ENCODE results near the gene SIRT6.
A peak's percentile ranks its signal among the peaks of the same experiment; 100 is the strongest.
"Not testable (repeated sequence)": the region's sequence is repeated elsewhere in the genome, so short reads cannot be mapped to it uniquely, and the experiment has no call there.

SIRT6 gene

DNA sequence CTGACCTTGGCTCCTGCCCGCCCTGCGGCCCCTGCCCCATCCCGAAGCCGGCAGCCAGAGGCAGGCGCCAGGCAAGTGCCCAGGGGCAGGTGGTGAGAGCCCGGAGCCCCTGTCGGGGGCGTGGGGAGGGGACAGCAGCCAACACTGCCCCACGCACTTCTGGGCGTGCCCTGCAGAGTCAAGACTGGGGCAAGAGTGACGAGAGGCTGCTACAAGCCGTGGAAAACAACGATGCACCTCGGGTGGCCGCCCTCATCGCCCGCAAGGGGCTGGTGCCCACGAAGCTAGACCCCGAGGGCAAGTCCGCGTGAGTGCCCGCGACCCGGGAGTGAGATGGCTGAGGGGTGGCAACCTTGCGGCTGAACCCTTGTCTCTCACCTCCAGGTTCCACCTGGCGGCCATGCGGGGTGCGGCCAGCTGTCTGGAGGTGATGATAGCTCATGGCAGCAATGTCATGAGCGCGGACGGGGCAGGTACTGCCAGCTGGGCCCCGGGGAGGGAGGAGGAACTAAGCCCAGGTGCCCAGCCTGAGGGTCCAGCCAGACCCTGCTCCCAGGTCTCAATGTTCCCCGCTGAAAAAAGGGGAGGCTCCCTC, 17.4 kb upstream of the SIRT6 start:
- DNase-seq (ENCODE audit: low read depth in 2 of 2), result no peak

DNA sequence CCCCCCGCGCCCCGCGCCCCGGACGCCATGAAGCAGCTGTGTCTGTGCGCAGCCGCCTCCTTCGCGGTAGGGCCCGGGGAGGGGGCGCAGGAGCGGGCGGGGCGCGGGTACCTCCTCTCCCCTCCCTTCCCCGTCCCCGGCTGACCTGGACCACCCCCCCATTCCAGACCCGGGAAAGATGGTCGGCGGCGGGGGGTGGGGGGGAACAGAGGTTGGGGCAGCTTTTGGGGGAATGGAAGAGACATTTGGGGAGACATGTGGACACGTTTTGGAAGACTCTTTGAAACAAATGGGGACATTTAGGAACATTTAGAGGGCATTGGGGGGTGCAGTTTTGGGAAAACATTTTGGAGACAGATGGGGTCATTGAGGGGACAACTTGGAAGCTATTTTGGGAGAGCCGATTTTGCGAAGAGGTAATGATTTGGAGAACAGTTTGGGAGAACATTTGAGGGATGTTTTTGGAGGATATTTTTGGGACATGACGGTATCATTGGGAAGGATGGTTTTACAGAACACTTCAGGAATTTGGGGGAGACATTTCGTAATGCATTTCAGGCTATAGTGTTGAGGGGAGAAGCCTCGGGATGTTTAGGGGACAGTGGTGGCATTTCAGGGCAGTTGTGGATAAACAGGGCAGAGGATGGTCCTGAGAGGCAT, 16.2 kb upstream of the SIRT6 start:
- DNase-seq (ENCODE audit: low read depth in 2 of 2), result no peak

DNA sequence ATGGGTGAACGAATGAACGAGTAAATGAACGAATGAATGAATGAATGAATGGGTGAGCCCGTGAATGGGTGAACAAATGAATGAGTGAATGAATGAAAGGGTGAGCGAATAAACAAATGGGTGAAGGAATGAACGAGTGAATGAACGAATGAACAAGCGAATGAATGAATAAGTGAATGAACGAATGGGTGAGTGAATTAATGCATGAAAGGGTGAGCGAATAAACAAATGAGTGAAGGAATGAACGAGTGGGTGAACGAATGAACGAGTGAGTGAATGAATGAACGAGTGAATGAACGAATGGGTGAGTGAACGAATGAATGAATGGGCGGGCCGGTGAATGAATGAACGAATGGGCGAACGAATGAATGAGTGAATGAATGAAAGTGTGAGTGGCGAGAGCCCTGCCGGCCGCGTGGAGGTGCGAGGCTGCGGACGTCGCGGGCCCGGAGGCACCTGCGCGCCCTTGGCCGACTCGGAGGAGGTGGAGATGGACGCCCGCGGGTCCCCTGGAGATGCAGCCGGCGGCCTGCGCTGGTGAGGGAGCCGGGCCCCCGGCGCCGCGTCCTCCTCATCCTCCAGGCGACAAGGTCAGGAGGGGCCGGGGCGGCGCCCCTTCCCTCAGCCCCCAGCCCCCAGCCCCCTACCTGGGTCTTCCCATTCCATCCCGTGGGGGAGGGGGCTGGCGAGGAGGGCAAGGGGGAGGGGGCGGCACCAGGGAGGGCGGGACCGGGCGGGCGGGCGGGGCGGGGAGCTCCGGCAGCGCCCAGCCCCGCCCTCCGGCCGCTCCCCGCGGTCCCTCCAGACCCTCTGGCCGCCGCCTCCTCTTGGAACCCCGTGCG, 15.5 kb upstream of the SIRT6 start:
- DNase-seq (ENCODE audit: low read depth in 2 of 2), result no peak

DNA sequence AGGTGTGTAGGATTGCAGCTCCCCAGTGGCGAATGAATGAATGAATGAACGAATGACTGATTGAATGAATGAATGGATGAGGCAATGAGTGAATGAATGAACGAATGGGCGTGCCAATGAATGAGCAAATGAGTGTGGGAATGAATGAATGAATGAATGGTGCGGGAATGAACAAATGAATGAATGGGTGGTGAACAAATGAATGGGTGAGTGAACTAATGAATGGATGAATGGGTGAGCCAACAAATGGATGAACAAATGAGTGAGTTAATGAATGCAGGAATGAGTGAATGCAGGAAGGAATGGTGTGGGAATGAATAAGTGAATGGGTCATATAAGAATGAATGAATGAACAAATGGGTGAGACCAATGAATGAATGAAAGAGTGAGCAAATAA, 14.9 kb upstream of the SIRT6 start:
- DNase-seq (ENCODE audit: low read depth in 2 of 2), result no peak

DNA sequence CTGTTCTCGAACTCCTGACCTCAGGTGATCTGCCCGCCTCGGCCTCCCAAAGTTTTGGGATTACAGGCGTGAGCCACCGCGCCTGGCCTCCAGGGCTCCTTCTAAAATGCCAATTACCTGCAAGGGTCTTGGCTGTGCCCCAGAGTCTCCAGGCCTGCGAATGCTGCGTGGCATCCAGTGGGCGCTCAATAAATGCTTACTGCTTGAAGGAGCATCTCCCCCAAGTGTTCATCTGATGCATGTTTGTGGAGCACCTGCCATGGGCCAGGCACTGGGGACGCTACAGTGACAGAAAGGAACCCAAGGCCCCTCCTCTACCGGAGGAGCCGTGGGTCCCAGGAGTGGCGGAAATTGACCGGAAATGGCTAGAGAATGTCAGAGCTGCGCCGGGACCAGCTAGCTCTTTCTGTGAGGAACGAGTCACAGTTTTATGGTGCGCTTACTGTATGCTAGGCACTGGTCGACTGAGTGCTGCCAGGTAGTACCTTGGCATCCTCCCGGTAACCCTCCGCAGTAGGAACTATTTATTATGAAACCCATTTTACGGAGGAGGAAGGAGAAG, 14.3 kb upstream of the SIRT6 start:
- DNase-seq (ENCODE audit: low read depth in 2 of 2), result no peak

DNA sequence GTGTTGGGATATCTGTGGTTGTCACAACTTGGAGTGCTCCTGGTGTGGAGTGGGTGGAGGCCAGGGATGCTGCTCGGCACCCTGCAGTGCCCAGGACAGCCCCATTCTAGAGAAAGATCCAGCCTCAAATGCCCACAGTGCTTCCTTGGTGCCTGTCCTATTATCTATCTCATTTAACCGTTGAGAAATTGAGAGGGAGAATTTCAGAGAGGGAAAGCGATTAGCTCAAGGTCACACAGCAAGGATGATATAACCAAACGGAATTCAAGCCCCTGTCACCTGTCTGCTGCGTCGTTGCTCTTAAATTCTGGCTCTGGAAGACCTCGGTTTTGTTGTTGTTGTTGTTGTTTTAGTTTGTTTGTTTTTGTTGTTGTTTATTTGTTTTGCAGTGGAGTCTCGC, 13.6 kb upstream of the SIRT6 start:
- DNase-seq (ENCODE audit: low read depth in 2 of 2), result no peak

DNA sequence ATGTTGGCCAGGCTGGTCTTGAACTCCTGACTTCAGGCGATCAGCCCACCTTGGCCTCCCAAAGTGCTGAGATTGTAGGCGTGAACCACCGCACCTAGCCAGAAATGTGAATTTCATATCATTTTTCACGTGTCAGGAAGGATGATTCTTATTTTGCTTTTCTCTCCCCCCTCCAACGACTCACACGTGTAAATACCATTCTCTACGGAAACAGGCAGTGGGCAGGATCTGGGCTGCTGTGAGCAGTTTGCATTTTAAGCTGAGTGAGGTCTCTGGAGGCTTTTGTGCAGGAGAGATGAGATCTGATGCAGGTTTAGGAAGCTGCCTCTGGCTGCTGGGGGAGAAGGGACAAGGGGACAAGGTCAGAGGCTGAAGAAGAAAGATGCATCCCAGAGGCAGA, 12.0 kb upstream of the SIRT6 start:
- DNase-seq (ENCODE audit: low read depth in 2 of 2), result no peak

DNA sequence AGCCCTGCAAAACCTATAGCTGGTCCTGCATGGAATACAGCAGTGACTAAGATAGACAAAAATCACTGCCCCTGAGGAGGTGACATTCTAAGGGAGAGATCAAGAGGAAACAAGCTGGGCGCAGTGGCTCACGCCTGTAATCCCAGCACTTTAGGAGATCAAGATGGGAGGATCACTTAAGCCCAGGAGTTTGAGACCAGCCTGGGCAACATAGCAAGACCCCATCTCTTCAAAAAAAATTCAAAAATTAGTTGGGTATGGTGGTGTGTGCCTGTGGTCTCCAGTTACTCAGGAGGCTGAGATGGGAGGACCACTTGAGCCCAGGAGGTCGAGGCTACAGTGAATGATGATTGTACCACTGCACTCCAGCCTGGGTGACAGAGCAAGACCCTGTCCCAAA, 10.2 kb upstream of the SIRT6 start:
- not testable (repeated sequence) for DNase-seq (ENCODE audit: low read depth in 2 of 2)

DNA sequence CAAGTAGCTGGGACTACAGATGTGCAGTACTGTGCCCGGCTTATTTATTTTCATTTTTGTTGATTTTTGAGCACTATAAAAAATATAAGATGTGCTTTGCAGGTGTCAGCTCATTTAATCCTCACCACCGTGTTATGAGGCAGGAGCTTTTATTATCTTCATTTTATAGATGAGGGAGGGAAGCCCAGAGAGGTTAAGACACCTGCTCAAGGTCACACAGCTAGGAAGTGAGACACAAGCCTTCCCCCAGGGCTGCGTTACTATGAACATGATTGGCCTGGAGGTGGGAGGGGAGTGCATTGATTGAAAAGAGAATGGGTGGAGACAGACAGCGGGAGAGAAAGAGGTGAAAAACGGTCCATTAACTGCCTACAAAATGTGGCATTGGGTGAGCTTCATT, 7.3 kb upstream of the SIRT6 start:
- no peak for DNase-seq (ENCODE audit: low read depth in 2 of 2)

DNA sequence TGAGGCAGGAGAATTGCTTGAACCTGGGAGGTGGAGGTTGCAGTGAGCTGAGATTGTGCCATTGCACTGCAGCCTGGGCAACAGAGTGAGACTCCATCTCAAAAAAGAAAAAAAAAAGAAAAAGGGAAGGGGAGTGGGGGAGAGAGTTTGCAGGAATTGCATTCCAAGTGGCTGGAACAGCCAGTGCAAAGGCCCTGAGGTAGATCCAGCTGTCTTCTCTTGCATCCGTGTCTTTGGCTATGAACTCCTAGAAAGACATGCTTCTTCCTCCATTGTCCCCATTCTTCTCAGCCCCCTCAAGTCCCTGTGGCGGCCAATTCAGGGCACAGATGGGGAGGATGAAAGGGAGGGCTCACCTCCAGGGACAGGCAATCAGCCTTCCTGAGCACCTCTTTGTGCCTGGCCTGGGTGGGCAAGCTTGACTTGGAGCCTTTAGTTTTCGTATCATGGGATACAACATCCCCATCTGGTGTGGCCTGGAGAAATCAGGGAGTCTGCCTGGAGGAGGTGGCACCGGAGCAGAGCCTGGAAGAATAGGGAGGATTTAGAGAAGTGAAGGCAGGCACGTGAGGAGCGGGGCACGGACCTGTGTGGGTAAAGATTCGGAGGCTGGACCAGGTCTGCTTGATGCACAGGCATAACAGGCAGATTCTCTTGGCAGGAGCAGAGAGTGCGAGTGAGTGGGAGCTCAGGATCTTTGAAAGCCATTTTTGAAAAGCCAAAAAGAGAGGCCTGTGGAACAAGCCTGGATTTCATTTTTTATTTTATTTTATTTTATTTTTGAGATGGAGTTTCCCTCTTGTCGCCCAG, 5.2 kb upstream of the SIRT6 start:
- DNase-seq (ENCODE audit: low read depth in 2 of 2), result no peak

DNA sequence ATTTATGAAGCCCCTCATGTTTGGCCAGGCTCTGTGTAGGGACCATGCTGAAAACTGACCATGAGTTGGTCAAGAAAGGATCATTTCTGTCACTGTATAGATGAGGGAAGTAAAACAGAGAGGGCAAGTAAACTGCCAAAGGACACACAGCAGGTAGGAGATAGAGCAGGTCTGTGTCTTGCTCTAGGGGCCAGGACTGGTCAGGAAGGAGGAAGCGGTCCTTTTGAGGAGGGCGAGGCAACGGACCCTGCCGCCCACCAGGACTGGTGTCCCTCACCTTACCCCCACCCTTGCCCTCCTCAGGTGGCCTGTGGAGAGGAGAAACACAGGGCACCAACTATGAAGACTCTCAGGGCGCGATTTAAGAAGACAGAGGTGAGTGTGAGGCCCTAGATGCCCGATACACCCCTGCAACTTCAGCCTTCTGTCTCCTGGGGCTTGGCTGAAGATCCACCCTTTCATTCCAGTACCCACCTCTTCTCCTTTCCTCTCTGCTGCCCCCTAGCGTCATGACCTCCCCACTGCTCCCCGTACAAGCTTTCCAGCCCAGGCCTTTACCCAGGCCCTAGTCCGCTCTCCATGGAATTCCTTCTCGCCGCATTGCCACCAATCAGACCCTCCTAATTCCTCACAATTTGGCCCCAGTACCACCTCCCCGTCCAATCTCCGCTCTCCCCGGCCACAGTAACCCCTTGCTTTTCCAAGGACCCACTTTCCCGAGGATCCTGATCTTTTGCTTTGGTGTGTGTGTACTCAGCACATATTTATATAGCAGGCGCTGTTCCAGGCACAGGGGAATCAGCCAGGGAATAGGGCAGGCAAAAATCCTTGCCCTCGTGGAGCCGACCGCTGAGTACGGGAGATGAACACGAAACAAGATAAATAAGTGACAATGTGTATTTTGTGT, 4.0 kb upstream of the SIRT6 start:
- peak; percentile 51 for DNase-seq (ENCODE audit: low read depth in 2 of 2)

DNA sequence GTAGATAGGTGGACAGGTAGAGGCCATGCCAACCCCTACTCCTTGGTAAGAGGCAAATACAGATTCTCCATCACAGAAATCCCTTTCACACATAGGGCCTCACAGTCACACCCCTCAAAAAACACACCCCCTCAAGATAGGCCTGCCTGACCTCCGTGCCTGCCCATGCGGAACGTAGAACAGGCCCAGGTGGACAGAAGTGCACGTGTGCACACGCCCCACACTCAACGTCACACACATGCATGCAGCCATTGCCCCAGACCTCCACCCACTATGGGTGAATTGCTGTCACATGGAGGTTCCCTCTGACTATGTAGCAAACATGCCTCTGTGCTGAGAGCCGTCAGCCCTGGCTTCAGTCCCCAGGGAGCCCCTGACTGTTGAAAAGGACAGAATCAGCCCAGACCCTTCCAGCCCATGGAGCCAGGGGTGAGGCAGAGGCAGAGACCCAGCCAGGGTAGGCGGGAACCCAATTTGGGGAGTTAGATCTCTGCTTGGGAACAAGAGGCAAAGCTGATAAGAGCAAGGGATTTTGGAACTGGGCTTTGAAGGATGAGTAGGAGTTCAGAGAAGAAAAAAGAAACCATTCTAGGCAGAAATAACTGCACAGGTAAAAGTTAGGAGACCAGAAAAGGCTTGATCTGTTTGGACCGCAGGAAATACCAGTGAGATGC, 3.2 kb upstream of the SIRT6 start:
- DNase-seq (ENCODE audit: low read depth in 2 of 2), result no peak

DNA sequence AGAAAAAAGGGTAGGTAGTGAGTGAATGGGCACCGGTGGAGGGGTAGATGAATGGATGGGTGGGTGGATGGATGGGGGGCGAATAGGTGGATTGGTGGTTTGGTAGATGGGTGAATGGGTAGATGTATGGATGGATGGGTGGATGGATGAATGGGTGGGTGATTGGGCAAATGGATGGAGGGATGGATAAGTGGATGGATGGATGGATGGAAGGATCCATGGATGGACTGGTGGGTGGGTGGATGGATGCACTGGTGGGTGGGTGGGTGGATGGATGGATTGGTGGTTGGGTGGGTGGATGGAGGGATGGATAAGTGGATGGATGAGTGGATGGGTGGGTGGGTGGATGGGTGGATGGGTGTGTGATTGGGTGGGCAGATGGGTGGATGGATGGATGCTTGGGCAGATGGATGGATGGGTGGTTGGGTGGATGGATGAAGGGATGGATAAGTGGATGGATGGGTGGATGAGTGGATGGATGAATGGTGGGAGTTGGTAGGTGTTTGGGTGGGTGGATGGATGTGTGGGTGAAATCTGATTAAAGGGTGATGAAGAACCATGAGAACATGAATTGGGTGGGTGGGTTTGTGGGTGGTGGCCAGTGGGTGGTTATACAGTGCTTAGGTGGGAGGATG, 2.5 kb upstream of the SIRT6 start:
- no peak for DNase-seq (ENCODE audit: low read depth in 2 of 2)

DNA sequence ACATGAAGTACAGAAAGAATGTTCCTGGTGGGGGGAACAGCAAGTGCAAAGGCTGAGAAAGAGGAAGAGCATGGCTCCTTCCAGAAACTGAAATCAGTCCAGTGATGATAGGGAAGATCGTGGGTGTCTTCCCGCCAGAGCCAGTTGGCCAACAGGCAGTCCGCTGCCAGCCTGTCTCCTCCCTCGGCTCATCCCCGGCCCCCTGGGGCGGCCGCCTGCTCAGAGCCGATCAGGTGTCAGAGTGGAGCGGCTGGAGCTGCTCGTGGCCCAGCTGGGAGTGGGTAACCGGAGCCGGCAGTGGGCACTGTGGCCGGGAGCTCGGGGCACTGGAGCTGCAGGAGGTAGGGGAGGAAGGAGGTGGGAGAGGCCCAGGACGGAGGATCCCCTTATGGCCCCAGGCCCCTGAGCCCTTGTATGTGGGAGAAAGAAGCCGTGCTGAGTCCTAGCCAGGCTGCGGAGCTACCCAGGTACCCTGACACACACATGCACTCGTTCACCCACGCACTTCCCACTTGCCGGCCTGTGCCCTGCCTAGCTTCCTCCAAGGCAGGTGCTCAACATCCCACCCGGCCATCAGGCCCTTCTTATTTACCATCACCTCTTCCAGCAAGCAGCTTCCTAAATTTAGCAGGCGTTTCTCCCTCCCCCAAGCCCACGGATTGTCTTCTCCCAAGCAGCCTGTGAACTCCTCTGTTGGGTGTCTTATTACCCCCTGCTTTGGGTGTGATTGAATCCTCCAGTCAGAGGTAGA, 1.8 kb upstream of the SIRT6 start:
- no peak for DNase-seq (ENCODE audit: low read depth in 2 of 2)

DNA sequence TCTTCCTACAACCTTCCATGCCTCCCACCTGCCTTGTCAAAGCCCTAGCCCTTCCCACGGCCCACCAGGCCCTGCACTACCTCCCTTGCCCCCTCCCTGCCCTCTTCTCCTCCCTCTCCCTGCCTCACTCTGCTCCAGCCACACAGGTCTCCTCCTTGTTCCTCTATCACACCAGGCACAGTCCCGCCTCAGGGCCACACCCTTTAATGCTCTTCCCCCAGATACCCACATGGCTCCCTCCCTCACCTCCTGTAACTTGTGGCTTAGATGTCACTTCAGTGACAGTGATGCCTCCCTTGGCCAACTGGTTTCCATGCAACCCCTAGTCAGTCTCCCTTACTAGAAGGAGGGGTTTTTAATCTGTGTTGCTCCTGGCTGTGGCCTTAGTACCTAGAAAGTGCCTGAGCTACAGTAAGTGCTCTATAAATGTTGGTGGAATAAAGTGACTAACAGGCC, 1.3 kb downstream of the SIRT6 start:
- DNase-seq (ENCODE audit: low read depth in 2 of 2), result no peak

DNA sequence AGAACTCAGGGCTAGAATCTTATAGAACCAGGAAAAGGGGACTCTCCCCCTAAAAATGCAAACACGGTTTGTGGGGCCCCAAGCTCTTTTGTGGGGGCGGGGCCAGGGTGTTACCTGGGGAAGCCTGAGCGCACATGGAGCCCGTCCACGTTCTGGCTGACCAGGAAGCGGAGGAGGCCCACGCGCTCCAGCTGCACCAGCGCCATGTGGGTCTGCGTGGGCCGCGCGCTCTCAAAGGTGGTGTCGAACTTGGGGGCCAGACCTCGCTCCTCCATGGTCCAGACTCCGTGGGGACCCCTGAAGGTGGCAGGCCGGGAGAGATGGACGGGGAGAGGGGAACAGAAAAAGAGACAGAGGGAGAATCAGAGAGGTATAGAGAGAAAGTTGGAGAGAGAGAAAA, 3.4 kb downstream of the SIRT6 start:
- DNase-seq (ENCODE audit: low read depth in 2 of 2), result no peak

DNA sequence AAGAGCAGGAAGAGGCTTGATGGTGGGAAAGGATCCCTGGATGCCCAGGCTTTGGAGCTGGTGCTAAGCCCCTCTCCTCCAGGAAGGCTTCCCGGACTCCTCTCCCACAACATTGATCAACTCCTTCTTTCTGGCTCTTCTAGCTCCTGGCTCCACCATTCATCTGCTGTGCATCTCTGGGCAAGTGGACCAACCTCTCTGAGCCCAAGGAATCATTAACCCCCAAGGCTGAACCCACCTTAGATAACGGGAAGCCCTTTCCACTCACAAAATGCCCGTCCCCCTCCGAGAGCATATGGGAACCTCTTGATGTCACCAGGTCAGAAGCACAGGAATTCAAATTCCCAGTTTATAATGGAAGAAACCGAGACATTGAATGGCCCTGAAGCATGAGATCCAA, 5.2 kb downstream of the SIRT6 start:
- DNase-seq (ENCODE audit: low read depth in 2 of 2), result no peak

DNA sequence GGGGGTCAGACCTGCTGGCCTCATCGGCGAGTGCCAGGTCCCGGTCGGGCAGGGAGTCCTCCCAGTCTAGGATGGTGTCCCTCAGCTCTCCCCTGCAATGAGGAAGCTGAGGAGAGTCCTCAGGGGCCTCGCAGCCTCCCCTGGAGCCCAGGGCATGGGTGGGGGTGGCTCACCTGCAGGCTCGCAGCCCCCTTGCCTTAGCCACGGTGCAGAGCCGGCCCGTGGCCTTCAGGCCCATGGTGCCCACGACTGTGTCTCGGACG, 6.8 kb downstream of the SIRT6 start:
- no peak for DNase-seq (ENCODE audit: low read depth in 2 of 2)
